Measurements from ENCODE around the gene CBY3. TPM values are rescaled to one million over a fixed set of nuclear protein-coding genes. Genes with fewer than 3 reads are reported as not detected.
A peak's percentile ranks its signal among the peaks of the same experiment; 100 is the strongest.

Gene CBY3
- total and polyA plus RNA-seq, 2 of the 13 experiments (the other 11 are each of a cell fraction or from before 2014, with no cell fraction given), result not detected

DNA sequence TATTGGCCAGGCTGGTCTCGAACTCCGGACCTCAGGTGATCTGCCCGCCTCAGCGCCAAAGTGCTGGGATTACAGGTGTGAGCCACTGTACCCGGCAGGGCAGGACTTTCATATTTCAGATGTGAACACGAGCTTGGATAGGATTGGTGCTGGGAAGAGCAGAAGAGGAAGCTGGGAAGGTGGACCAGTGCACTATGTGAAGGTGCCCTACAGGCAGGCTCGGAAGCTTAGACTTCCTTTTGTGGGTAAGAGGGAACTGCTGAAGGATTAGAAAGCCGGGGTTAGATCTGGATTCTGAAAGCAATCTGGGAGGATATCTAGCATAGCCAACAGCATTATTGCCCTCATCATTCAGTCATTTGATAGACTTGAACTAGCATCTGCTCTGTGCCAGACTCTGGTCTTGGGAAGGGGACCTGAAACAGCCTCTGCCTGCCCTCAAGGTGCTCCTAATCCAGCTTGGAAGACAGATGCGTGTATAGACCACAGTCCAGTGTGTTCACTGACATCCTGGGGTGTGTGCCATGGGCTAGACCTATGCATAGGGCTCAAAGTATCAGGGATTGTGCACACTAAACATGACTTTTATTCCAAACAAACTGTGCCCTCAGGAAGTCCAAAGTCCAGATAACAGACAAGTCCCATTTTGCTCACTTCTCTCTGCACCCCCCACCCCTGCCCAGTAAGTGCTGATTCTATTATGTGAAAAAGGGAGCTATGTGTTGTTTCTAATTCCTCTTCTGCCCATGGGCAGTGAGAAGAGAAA is 637 bp downstream of the CBY3 start (continued):
- TF ChIP-seq, protein P1, sequence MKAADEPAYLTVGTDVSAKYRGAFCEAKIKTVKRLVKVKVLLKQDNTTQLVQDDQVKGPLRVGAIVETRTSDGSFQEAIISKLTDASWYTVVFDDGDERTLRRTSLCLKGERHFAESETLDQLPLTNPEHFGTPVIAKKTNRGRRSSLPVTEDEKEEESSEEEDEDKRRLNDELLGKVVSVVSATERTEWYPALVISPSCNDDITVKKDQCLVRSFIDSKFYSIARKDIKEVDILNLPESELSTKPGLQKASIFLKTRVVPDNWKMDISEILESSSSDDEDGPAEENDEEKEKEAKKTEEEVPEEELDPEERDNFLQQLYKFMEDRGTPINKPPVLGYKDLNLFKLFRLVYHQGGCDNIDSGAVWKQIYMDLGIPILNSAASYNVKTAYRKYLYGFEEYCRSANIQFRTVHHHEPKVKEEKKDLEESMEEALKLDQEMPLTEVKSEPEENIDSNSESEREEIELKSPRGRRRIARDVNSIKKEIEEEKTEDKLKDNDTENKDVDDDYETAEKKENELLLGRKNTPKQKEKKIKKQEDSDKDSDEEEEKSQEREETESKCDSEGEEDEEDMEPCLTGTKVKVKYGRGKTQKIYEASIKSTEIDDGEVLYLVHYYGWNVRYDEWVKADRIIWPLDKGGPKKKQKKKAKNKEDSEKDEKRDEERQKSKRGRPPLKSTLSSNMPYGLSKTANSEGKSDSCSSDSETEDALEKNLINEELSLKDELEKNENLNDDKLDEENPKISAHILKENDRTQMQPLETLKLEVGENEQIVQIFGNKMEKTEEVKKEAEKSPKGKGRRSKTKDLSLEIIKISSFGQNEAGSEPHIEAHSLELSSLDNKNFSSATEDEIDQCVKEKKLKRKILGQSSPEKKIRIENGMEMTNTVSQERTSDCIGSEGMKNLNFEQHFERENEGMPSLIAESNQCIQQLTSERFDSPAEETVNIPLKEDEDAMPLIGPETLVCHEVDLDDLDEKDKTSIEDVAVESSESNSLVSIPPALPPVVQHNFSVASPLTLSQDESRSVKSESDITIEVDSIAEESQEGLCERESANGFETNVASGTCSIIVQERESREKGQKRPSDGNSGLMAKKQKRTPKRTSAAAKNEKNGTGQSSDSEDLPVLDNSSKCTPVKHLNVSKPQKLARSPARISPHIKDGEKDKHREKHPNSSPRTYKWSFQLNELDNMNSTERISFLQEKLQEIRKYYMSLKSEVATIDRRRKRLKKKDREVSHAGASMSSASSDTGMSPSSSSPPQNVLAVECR (CRISPR knock-in tag; IDR thresholded peaks at IDR 0.05; ENCODE audit: borderline replicate concordance), result peak; percentile 60; the same call in 1 of the 2 replicates
- TF ChIP-seq ZNF263 (CRISPR knock-in tag; IDR thresholded peaks at IDR 0.05) (no peak), ZNF598 (CRISPR knock-in tag; IDR thresholded peaks at IDR 0.05; ENCODE audit: borderline replicate concordance) (no peak), MBNL3 (CRISPR knock-in tag; conservative IDR thresholded peaks at IDR 0.05) (no peak), ZMYM3 (CRISPR knock-in tag; IDR thresholded peaks at IDR 0.05) (peak; percentile 87), ZNF343 (CRISPR knock-in tag; IDR thresholded peaks at IDR 0.05) (no peak), MZF1 (CRISPR knock-in tag; IDR thresholded peaks at IDR 0.05; ENCODE audit: borderline replicate concordance) (no peak), ZNF224 (CRISPR knock-in tag; IDR thresholded peaks at IDR 0.05) (peak; percentile 69; the same call in 1 of the 2 replicates), MTF2 (CRISPR knock-in tag; IDR thresholded peaks at IDR 0.05; ENCODE audit: borderline replicate concordance) (no peak), U2AF2 (IDR thresholded peaks at IDR 0.05; ENCODE audit: low read depth, low read length) (no peak)
- TF ChIP-seq, protein P2, sequence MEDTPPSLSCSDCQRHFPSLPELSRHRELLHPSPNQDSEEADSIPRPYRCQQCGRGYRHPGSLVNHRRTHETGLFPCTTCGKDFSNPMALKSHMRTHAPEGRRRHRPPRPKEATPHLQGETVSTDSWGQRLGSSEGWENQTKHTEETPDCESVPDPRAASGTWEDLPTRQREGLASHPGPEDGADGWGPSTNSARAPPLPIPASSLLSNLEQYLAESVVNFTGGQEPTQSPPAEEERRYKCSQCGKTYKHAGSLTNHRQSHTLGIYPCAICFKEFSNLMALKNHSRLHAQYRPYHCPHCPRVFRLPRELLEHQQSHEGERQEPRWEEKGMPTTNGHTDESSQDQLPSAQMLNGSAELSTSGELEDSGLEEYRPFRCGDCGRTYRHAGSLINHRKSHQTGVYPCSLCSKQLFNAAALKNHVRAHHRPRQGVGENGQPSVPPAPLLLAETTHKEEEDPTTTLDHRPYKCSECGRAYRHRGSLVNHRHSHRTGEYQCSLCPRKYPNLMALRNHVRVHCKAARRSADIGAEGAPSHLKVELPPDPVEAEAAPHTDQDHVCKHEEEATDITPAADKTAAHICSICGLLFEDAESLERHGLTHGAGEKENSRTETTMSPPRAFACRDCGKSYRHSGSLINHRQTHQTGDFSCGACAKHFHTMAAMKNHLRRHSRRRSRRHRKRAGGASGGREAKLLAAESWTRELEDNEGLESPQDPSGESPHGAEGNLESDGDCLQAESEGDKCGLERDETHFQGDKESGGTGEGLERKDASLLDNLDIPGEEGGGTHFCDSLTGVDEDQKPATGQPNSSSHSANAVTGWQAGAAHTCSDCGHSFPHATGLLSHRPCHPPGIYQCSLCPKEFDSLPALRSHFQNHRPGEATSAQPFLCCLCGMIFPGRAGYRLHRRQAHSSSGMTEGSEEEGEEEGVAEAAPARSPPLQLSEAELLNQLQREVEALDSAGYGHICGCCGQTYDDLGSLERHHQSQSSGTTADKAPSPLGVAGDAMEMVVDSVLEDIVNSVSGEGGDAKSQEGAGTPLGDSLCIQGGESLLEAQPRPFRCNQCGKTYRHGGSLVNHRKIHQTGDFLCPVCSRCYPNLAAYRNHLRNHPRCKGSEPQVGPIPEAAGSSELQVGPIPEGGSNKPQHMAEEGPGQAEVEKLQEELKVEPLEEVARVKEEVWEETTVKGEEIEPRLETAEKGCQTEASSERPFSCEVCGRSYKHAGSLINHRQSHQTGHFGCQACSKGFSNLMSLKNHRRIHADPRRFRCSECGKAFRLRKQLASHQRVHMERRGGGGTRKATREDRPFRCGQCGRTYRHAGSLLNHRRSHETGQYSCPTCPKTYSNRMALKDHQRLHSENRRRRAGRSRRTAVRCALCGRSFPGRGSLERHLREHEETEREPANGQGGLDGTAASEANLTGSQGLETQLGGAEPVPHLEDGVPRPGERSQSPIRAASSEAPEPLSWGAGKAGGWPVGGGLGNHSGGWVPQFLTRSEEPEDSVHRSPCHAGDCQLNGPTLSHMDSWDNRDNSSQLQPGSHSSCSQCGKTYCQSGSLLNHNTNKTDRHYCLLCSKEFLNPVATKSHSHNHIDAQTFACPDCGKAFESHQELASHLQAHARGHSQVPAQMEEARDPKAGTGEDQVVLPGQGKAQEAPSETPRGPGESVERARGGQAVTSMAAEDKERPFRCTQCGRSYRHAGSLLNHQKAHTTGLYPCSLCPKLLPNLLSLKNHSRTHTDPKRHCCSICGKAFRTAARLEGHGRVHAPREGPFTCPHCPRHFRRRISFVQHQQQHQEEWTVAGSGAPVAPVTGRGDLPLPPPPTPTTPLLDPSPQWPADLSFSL (CRISPR knock-in tag; IDR thresholded peaks at IDR 0.05), result no peak; the same call in 1 of the 2 replicates
- TF ChIP-seq, protein P3, sequence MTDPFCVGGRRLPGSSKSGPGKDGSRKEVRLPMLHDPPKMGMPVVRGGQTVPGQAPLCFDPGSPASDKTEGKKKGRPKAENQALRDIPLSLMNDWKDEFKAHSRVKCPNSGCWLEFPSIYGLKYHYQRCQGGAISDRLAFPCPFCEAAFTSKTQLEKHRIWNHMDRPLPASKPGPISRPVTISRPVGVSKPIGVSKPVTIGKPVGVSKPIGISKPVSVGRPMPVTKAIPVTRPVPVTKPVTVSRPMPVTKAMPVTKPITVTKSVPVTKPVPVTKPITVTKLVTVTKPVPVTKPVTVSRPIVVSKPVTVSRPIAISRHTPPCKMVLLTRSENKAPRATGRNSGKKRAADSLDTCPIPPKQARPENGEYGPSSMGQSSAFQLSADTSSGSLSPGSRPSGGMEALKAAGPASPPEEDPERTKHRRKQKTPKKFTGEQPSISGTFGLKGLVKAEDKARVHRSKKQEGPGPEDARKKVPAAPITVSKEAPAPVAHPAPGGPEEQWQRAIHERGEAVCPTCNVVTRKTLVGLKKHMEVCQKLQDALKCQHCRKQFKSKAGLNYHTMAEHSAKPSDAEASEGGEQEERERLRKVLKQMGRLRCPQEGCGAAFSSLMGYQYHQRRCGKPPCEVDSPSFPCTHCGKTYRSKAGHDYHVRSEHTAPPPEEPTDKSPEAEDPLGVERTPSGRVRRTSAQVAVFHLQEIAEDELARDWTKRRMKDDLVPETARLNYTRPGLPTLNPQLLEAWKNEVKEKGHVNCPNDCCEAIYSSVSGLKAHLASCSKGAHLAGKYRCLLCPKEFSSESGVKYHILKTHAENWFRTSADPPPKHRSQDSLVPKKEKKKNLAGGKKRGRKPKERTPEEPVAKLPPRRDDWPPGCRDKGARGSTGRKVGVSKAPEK (CRISPR knock-in tag; IDR thresholded peaks at IDR 0.05; ENCODE audit: borderline replicate concordance), result no peak
- TF ChIP-seq, protein P4, sequence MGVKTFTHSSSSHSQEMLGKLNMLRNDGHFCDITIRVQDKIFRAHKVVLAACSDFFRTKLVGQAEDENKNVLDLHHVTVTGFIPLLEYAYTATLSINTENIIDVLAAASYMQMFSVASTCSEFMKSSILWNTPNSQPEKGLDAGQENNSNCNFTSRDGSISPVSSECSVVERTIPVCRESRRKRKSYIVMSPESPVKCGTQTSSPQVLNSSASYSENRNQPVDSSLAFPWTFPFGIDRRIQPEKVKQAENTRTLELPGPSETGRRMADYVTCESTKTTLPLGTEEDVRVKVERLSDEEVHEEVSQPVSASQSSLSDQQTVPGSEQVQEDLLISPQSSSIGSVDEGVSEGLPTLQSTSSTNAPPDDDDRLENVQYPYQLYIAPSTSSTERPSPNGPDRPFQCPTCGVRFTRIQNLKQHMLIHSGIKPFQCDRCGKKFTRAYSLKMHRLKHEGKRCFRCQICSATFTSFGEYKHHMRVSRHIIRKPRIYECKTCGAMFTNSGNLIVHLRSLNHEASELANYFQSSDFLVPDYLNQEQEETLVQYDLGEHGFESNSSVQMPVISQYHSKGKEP (CRISPR knock-in tag; IDR thresholded peaks at IDR 0.05), result no peak

All from HepG2 (cell line).